Astrocyte (in vitro differentiated cells and primary cell): ENCODE results near the gene SKIC2.
"Not testable (repeated sequence)": the region's sequence is repeated elsewhere in the genome, so short reads cannot be mapped to it uniquely, and the experiment has no call there.

ENCODE experiments used
- EZH2 ChIP-seq: IDR thresholded peaks from 2 replicates; pipeline ENCODE4 v1.6.1; 2012; ENCODE audit warnings: mild to moderate bottlenecking, low read length, inconsistent platforms; ENCODE audit not compliant: insufficient read depth
- TF ChIP-seq, protein P1 (sequence below): IDR thresholded peaks from 2 replicates; pipeline ENCODE4 v1.5.1; 2011; ENCODE audit warnings: low read depth, mild to moderate bottlenecking, inconsistent platforms, low read length, moderate library complexity; ENCODE audit not compliant: insufficient read depth

DNA sequence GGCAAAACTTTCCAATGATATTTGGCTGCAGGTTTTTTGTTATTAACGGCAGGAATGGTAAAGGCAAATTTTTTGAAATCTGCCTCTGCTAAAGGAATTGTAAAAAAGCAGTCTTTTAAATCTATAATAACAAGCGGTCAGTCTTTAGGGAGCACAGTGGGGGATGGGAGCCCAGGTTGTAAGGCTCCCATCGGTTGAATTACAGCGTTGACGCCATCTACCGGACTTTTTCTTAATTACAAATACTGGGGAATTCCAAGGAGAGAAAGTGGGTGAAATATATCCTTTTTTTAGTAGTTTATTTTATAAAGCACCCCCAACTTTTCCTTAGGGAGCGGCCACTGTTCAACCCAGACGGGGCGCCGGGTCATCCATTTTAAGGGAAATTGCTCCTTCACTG, 30.4 kb downstream of the SKIC2 start:
- TF ChIP-seq EZH2, result not testable (repeated sequence)
- TF ChIP-seq, protein P1, sequence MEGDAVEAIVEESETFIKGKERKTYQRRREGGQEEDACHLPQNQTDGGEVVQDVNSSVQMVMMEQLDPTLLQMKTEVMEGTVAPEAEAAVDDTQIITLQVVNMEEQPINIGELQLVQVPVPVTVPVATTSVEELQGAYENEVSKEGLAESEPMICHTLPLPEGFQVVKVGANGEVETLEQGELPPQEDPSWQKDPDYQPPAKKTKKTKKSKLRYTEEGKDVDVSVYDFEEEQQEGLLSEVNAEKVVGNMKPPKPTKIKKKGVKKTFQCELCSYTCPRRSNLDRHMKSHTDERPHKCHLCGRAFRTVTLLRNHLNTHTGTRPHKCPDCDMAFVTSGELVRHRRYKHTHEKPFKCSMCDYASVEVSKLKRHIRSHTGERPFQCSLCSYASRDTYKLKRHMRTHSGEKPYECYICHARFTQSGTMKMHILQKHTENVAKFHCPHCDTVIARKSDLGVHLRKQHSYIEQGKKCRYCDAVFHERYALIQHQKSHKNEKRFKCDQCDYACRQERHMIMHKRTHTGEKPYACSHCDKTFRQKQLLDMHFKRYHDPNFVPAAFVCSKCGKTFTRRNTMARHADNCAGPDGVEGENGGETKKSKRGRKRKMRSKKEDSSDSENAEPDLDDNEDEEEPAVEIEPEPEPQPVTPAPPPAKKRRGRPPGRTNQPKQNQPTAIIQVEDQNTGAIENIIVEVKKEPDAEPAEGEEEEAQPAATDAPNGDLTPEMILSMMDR, result not testable (repeated sequence)
